SK-N-SH (cell line): ENCODE data around the gene SGPP2. TPM values are rescaled to one million over a fixed set of nuclear protein-coding genes. Genes with fewer than 3 reads are reported as not detected.

Experiments used
- EP300 ChIP-seq, 2 experiments: IDR thresholded peaks; 2 replicates each; pipeline versions ENCODE4 v1.4.0 to v1.6.1; 2012; ENCODE audit warnings: borderline replicate concordance in 1 of 2, low read depth in 1 of 2, low read length in 1 of 2
- EZH2phosphoT487 ChIP-seq: fragments of 200-600 bp; sonication (generic); IDR thresholded peaks from 2 replicates; pipeline ENCODE4 v1.6.1; 2017; ENCODE audit warnings: low read depth, mixed run types, mild to moderate bottlenecking, antibody characterized with exemption, moderate library complexity, borderline replicate concordance
- FOXJ3 ChIP-seq: sonication (generic); formaldehyde crosslinking; IDR thresholded peaks from 2 replicates; pipeline ENCODE4 v1.5.1; 2020; ENCODE audit warnings: mild to moderate bottlenecking, missing genetic modification reagents
- FOXM1 ChIP-seq: IDR thresholded peaks from 2 replicates; pipeline ENCODE4 v1.4.0; 2012; ENCODE audit warnings: low read depth, mild to moderate bottlenecking
- GABPA ChIP-seq: IDR thresholded peaks from 2 replicates; pipeline ENCODE4 v1.4.0; 2012; ENCODE audit warnings: low read depth, mild to moderate bottlenecking
- GATA2 ChIP-seq: sonication (generic); formaldehyde crosslinking; IDR thresholded peaks from 2 replicates; pipeline ENCODE4 v1.5.0; 2020; ENCODE audit warnings: mild to moderate bottlenecking, missing genetic modification reagents
- JUND ChIP-seq: IDR thresholded peaks from 2 replicates; pipeline ENCODE4 v1.4.0; 2012
- MEF2A ChIP-seq: IDR thresholded peaks from 2 replicates; pipeline ENCODE4 v1.4.0; 2012; ENCODE audit warnings: low read depth, borderline replicate concordance
- MXI1 ChIP-seq: IDR thresholded peaks from 2 replicates; pipeline ENCODE4 v1.6.1; 2012; ENCODE audit warnings: mild to moderate bottlenecking, low read depth, low read length, improper control_type of control experiment
- NRF1 ChIP-seq: IDR thresholded peaks from 2 replicates; pipeline ENCODE4 v1.6.1; 2012; ENCODE audit warnings: low read depth, mild to moderate bottlenecking, low read length
- RAD21 ChIP-seq: IDR thresholded peaks from 2 replicates; pipeline ENCODE4 v1.6.1; 2012; ENCODE audit warnings: mild to moderate bottlenecking, low read length
- RCOR1 ChIP-seq: fragments of 150-350 bp; IDR thresholded peaks from 2 replicates; pipeline ENCODE4 v1.6.1; 2017; ENCODE audit warnings: antibody characterized with exemption, low read length
- RFX5 ChIP-seq: IDR thresholded peaks from 2 replicates; pipeline ENCODE4 v1.6.1; 2012; ENCODE audit warnings: mild to moderate bottlenecking, improper control_type of control experiment, low read length
- SMC3 ChIP-seq: IDR thresholded peaks from 2 replicates; pipeline ENCODE4 v1.6.1; 2012; ENCODE audit warnings: low read depth, low read length, improper control_type of control experiment
- TCF12 ChIP-seq: IDR thresholded peaks from 2 replicates; pipeline ENCODE4 v1.4.0; 2012
- TEAD4 ChIP-seq: IDR thresholded peaks from 2 replicates; pipeline ENCODE4 v1.4.0; 2012; ENCODE audit warnings: mild to moderate bottlenecking, borderline replicate concordance; ENCODE audit not compliant: insufficient read depth
- YY1 ChIP-seq: IDR thresholded peaks from 2 replicates; pipeline ENCODE4 v1.4.0; 2012; ENCODE audit warnings: low read depth, mild to moderate bottlenecking
- polyA plus RNA-seq, 3 experiments: library from polyadenylated mRNA; depleted of rRNA; stranded (reverse); fragments of >200 nt; gene quantifications; 2 replicates each; pipeline ENCODE4 v1.2.3, GENCODE V29; 2012
- TF ChIP-seq, protein P1 (sequence below): fragments of 200-600 bp; sonication (generic); IDR thresholded peaks from 2 replicates; pipeline ENCODE4 v1.6.1; 2017; ENCODE audit warnings: antibody characterized with exemption, mild to moderate bottlenecking, moderate library complexity
- TF ChIP-seq, protein P2 (sequence below): IDR thresholded peaks from 2 replicates; pipeline ENCODE4 v1.6.1; 2012; ENCODE audit warnings: mild to moderate bottlenecking, low read depth, low read length, moderate library complexity
- TF ChIP-seq, protein P3 (sequence below): IDR thresholded peaks from 2 replicates; pipeline ENCODE4 v1.4.0; 2012; ENCODE audit warnings: low read depth
- TF ChIP-seq, protein P4 (sequence below): IDR thresholded peaks from 2 replicates; pipeline ENCODE4 v1.4.0; 2012; ENCODE audit warnings: low read depth, borderline replicate concordance
- TF ChIP-seq, protein P5 (sequence below): fragments of 150-350 bp; IDR thresholded peaks from 2 replicates; pipeline ENCODE4 v1.6.1; 2017; ENCODE audit warnings: antibody characterized with exemption, low read length, low read depth, borderline replicate concordance

Gene SGPP2
- polyA plus RNA-seq, 1 of the 3 experiments (the other 2 are of a cell fraction): 0.03 TPM

DNA sequence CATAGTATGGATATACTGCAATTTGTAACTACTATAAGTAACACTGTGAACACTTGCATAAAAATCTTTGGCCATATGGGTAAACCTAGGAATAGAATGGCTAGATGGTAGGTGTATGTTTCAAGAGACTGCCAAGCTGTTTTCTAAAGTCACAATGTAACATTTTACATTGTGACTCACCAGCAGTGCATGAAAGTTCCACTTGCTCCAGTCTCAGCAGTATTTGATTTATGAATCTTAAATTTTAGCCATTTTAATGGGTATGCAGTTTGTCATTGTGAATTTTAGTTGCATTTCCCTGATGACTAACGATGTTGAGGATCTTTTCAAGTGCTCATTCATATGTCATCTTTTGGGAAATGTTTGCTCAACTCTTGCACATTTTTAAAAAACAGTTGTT is 145.5 kb downstream of the SGPP2 start (continued):
- TF ChIP-seq GATA2 (CRISPR knock-in tag) (no peak), MEF2A (no peak), NRF1 (no peak), EP300 (IDR thresholded peaks at IDR 0.05; ENCODE audit: borderline replicate concordance in 1 of 2, low read depth in 1 of 2, low read length in 1 of 2) (peak; percentile 9 to 51; a peak in 1 of 4 replicates), YY1 (no peak), FOXJ3 (CRISPR knock-in tag) (no peak), RFX5 (no peak), FOXM1 (no peak), TEAD4 (no peak), RAD21 (no peak), GABPA (no peak), MXI1 (no peak), EZH2phosphoT487 (no peak), TCF12 (peak; percentile 75), SMC3 (no peak), JUND (peak; percentile 68), RCOR1 (no peak)
- TF ChIP-seq, protein P1, sequence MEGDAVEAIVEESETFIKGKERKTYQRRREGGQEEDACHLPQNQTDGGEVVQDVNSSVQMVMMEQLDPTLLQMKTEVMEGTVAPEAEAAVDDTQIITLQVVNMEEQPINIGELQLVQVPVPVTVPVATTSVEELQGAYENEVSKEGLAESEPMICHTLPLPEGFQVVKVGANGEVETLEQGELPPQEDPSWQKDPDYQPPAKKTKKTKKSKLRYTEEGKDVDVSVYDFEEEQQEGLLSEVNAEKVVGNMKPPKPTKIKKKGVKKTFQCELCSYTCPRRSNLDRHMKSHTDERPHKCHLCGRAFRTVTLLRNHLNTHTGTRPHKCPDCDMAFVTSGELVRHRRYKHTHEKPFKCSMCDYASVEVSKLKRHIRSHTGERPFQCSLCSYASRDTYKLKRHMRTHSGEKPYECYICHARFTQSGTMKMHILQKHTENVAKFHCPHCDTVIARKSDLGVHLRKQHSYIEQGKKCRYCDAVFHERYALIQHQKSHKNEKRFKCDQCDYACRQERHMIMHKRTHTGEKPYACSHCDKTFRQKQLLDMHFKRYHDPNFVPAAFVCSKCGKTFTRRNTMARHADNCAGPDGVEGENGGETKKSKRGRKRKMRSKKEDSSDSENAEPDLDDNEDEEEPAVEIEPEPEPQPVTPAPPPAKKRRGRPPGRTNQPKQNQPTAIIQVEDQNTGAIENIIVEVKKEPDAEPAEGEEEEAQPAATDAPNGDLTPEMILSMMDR: no peak
- TF ChIP-seq, protein P2, sequence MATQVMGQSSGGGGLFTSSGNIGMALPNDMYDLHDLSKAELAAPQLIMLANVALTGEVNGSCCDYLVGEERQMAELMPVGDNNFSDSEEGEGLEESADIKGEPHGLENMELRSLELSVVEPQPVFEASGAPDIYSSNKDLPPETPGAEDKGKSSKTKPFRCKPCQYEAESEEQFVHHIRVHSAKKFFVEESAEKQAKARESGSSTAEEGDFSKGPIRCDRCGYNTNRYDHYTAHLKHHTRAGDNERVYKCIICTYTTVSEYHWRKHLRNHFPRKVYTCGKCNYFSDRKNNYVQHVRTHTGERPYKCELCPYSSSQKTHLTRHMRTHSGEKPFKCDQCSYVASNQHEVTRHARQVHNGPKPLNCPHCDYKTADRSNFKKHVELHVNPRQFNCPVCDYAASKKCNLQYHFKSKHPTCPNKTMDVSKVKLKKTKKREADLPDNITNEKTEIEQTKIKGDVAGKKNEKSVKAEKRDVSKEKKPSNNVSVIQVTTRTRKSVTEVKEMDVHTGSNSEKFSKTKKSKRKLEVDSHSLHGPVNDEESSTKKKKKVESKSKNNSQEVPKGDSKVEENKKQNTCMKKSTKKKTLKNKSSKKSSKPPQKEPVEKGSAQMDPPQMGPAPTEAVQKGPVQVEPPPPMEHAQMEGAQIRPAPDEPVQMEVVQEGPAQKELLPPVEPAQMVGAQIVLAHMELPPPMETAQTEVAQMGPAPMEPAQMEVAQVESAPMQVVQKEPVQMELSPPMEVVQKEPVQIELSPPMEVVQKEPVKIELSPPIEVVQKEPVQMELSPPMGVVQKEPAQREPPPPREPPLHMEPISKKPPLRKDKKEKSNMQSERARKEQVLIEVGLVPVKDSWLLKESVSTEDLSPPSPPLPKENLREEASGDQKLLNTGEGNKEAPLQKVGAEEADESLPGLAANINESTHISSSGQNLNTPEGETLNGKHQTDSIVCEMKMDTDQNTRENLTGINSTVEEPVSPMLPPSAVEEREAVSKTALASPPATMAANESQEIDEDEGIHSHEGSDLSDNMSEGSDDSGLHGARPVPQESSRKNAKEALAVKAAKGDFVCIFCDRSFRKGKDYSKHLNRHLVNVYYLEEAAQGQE: no peak
- TF ChIP-seq, protein P3, sequence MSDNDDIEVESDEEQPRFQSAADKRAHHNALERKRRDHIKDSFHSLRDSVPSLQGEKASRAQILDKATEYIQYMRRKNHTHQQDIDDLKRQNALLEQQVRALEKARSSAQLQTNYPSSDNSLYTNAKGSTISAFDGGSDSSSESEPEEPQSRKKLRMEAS: no peak
- TF ChIP-seq, protein P4, sequence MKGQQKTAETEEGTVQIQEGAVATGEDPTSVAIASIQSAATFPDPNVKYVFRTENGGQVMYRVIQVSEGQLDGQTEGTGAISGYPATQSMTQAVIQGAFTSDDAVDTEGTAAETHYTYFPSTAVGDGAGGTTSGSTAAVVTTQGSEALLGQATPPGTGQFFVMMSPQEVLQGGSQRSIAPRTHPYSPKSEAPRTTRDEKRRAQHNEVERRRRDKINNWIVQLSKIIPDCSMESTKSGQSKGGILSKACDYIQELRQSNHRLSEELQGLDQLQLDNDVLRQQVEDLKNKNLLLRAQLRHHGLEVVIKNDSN: no peak
- TF ChIP-seq, protein P5, sequence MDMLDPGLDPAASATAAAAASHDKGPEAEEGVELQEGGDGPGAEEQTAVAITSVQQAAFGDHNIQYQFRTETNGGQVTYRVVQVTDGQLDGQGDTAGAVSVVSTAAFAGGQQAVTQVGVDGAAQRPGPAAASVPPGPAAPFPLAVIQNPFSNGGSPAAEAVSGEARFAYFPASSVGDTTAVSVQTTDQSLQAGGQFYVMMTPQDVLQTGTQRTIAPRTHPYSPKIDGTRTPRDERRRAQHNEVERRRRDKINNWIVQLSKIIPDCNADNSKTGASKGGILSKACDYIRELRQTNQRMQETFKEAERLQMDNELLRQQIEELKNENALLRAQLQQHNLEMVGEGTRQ: no peak
- TF ChIP-seq, all 33 proteins: peak for 7
